ENCODE results near the gene MAN2B2. TPM values are rescaled to one million over a fixed set of nuclear protein-coding genes. Genes with fewer than 3 reads are reported as not detected.

Gene MAN2B2
- total and polyA plus RNA-seq, 2 of the 8 experiments (the other 6 are each of a cell fraction or from before 2014, with no cell fraction given): 3.3 to 4.0 TPM

GRCh38 chr4:6563935-6564645 is 10.9 kb upstream of the MAN2B2 start:
- Histone ChIP-seq H3K9ac (replicated peaks in 1 of 4; ENCODE audit: extremely low read depth in 1 of 4, low read depth in 3 of 4, low read length in 3 of 4) (no peak overlapping the region), H3K79me2 (ENCODE audit: control insufficient read depth in 1 of 2, insufficient read depth in 2 of 2, low read length in 2 of 2) (no peaks in the 10 kb centered on the region), H3K23me2 (ENCODE audit: low read depth, low read length) (peaks cover 6% of the 10 kb centered on the region; the same call in 1 of the 2 replicates), H3K9me3 (ENCODE audit: insufficient read depth in 2 of 2, low read depth in 1 of 2, low read length in 1 of 2) (no peaks in the 10 kb centered on the region), H4K8ac (ENCODE audit: extremely low read depth, insufficient read depth, low read length) (no peak overlapping the region), H2AK5ac (ENCODE audit: low read depth, low read length) (no peak overlapping the region), H3K14ac (ENCODE audit: insufficient read length) (no peak overlapping the region), H2BK15ac (ENCODE audit: low read length) (no peak overlapping the region), H3K27ac (ENCODE audit: low read depth, low read length) (no peak overlapping the region), H4K91ac (replicated peaks; ENCODE audit: insufficient read length, low read length) (no peak overlapping the region), H2BK20ac (ENCODE audit: low read length) (no peak overlapping the region), H3K79me1 (ENCODE audit: low read depth, low read length) (no peaks in the 10 kb centered on the region), H4K5ac (ENCODE audit: insufficient read length, low read depth, low read length) (no peak overlapping the region), H2BK120ac (replicated peaks; ENCODE audit: low read depth, low read length) (no peak overlapping the region), H3K4me3 (ENCODE audit: extremely low read depth in 1 of 4, insufficient read depth in 2 of 4, low read depth in 3 of 4, low read length in 4 of 4) (peak overlapping the region in 3 of 4 experiments; percentile 7 to 49 (median 11); a peak in 4 of 8 replicates), H2BK5ac (ENCODE audit: low read depth, low read length) (no peak overlapping the region), H3K18ac (ENCODE audit: extremely low read depth, low read length) (no peak overlapping the region), H3K27me3 (replicated peaks in 1 of 4; ENCODE audit: control insufficient read depth in 3 of 4, extremely low read depth in 1 of 4, insufficient read depth in 3 of 4, low read length in 3 of 4) (peaks cover 38 to 73% (median 61%) of the 10 kb centered on the region in 4 experiments), H3K4me2 (ENCODE audit: insufficient read depth in 1 of 2, low read depth in 2 of 2, low read length in 2 of 2) (peak overlapping the region; percentile 60 to 65), H3K4me1 (replicated peaks in 1 of 4; ENCODE audit: control insufficient read depth in 3 of 4, insufficient read depth in 4 of 4, low read length in 3 of 4) (peaks cover 0 to 7% (median 2%) of the 10 kb centered on the region in 4 experiments; a peak in 3 of 7 replicates), H3K56ac (replicated peaks; ENCODE audit: insufficient read length, low read depth, low read length) (no peak overlapping the region), H2BK12ac (ENCODE audit: low read depth, low read length) (no peak overlapping the region), H2AFZ (ENCODE audit: low read length) (no peak overlapping the region), H4K20me1 (replicated peaks in 1 of 2; ENCODE audit: control insufficient read depth in 1 of 2, insufficient read depth in 2 of 2, low read length in 2 of 2) (peaks cover 0 to 7% of the 10 kb centered on the region in 2 experiments), H3K36me3 (ENCODE audit: control insufficient read depth in 2 of 4, insufficient read depth in 4 of 4, low read length in 3 of 4) (no peaks in the 10 kb centered on the region), H3K4ac (replicated peaks; ENCODE audit: insufficient read length, low read depth, low read length) (no peak overlapping the region), H3K23ac (ENCODE audit: insufficient read length) (no peak overlapping the region)
- 27% methylated on average over 17 of the region's 66 CpGs; no CpG with 5 or more reads in 1 of the 2 experiments for WGBS, 2 experiments (ENCODE audit: extremely low coverage in 1 of 2, insufficient coverage in 1 of 2, insufficient read length in 1 of 2, insufficient replicate concordance in 2 of 2, low coverage in 1 of 2, low lambda C conversion rate in 2 of 2, missing lambda C conversion rate in 1 of 2)
- DNase-seq (ENCODE audit: low read depth in 1 of 2, low spot score in 2 of 2) (no peak), FAIRE-seq (no peak)
- ChIA-PET CTCF (ENCODE audit: partially characterized antibody) (interaction anchor here (1.0 to 2.0 kb wide), 2 partner anchors 17 to 566 kb away, joined by 4 to 6 read pairs; no protein-coding TSS in a partner anchor), POLR2A (ENCODE audit: partially characterized antibody) (no interaction called here)
- TF ChIP-seq SAP30 (IDR thresholded peaks at IDR 0.05; ENCODE audit: insufficient read depth, insufficient replicate concordance, low read length) (no peak), EZH2 (IDR thresholded peaks at IDR 0.05; ENCODE audit: low read depth, low read length, severe bottlenecking) (peak; percentile 53), MAX (IDR thresholded peaks at IDR 0.05) (peak; percentile 53; the same call in 1 of the 2 replicates), RXRA (IDR thresholded peaks at IDR 0.05; ENCODE audit: insufficient read depth, low read depth, low read length) (no peak), SUZ12 (IDR thresholded peaks at IDR 0.05; ENCODE audit: low read length) (peak; percentile 50)

Data from H1 (cell line).